CD4-positive, alpha-beta T cell (primary cell): ENCODE measurements around the gene C2CD4D. TPM values are rescaled to one million over a fixed set of nuclear protein-coding genes. Genes with fewer than 3 reads are reported as not detected.

Source experiments
- ATAC-seq: fragments of 200-7000 bp; cut with Tn5 transposase; one replicate; pipeline ENCODE4 v1.10.0; 2022; ENCODE audit warnings: mild to moderate bottlenecking; ENCODE audit not compliant: poor library complexity
- CTCF ChIA-PET: fragments of 350-600 bp; sonication (Branson Sonifier 250); formaldehyde crosslinking; loops from one replicate; lab custom pipeline; 2021; ENCODE audit warnings: antibody characterized with exemption, inconsistent platforms; lab: Charles Lee
- POLR2A ChIA-PET: fragments of 350-600 bp; sonication (Branson Sonifier 250); formaldehyde crosslinking; loops from one replicate; lab custom pipeline; 2021; ENCODE audit warnings: antibody characterized with exemption, inconsistent platforms; lab: Charles Lee
- DNase-seq, 14 experiments: peaks; one replicate each; pipeline ENCODE4 v3.0.0-alpha.2; 2013 to 2020; ENCODE audit warnings: mixed read lengths in 2 of 14
- H3K27ac ChIP-seq, 2 donors: one replicate each; pipeline versions ENCODE4 v1.5.1 to v1.7.0; 2013; ENCODE audit warnings: low read length in 2 of 2, low read depth in 1 of 2, mild to moderate bottlenecking in 1 of 2
- H3K27me3 ChIP-seq, 2 experiments: 1 replicate in 1 of 2; 2 replicates in 1 of 2; pipeline versions ENCODE4 v1.6.1 to v1.7.0; 2013; ENCODE audit warnings: low read length in 2 of 2, control low read depth in 1 of 2, mild to moderate bottlenecking in 1 of 2, moderate library complexity in 1 of 2; ENCODE audit not compliant: insufficient read depth in 2 of 2, control insufficient read depth in 1 of 2
- H3K36me3 ChIP-seq: one replicate; pipeline ENCODE4 v1.6.1; 2013; ENCODE audit warnings: low read length, control low read depth; ENCODE audit not compliant: insufficient read depth
- H3K4me1 ChIP-seq: one replicate; pipeline ENCODE4 v1.6.1; 2013; ENCODE audit warnings: low read length, control low read depth; ENCODE audit not compliant: insufficient read depth
- H3K4me3 ChIP-seq: one replicate; pipeline ENCODE4 v1.5.1; 2013; ENCODE audit warnings: mild to moderate bottlenecking, low read length, moderate library complexity
- H3K9me3 ChIP-seq, 2 experiments: 1 replicate in 1 of 2; 2 replicates in 1 of 2; pipeline versions ENCODE4 v1.6.1 to v1.7.0; 2013; ENCODE audit warnings: low read length in 2 of 2, mild to moderate bottlenecking in 2 of 2, control low read depth in 1 of 2, moderate library complexity in 1 of 2; ENCODE audit not compliant: control insufficient read depth in 1 of 2, insufficient read depth in 1 of 2
- H3K27ac Mint-ChIP-seq: one replicate; pipeline ENCODE4 v1.8.0; 2020; ENCODE audit warnings: mixed read lengths
- H3K27me3 Mint-ChIP-seq: one replicate; pipeline ENCODE4 v1.8.0; 2021; ENCODE audit warnings: mixed read lengths
- H3K36me3 Mint-ChIP-seq: one replicate; pipeline ENCODE4 v1.8.0; 2021; ENCODE audit warnings: low read depth, mixed read lengths
- H3K4me1 Mint-ChIP-seq: one replicate; pipeline ENCODE4 v1.8.0; 2021; ENCODE audit warnings: low read depth, mixed read lengths
- H3K4me3 Mint-ChIP-seq: one replicate; pipeline ENCODE4 v1.8.0; 2020; ENCODE audit warnings: mild to moderate bottlenecking, mixed read lengths
- H3K9me3 Mint-ChIP-seq: one replicate; pipeline ENCODE4 v1.8.0; 2020; ENCODE audit warnings: mixed read lengths
- intact Hi-C, 2 experiments: fragments of 100-400 bp; cut with DNase I in 1 of 2; cut with micrococcal nuclease in 1 of 2; formaldehyde crosslinking; loops; one replicate each; pipeline versions ENCODE4 v1.15.1 to v1.9.0; 2023 to 2025; cut with DNase I, micrococcal nuclease
- total RNA-seq, 174 experiments: library from RNA in 2 of 174; stranded (reverse) in 2 of 174; gene quantifications; one replicate each; pipeline ENCODE4 v1.2.3 and lab custom pipeline; 2021 to 2026
- TF ChIP-seq, protein P1 (sequence below): fragments of 200-600 bp; IDR thresholded peaks from one replicate; pipeline ENCODE4 v1.8.0; 2022; ENCODE audit warnings: antibody characterized with exemption, mild to moderate bottlenecking

The C2CD4D gene
- total RNA-seq, 2 experiments from 2014 or later = 0.75 to 0.88 TPM

DNA sequence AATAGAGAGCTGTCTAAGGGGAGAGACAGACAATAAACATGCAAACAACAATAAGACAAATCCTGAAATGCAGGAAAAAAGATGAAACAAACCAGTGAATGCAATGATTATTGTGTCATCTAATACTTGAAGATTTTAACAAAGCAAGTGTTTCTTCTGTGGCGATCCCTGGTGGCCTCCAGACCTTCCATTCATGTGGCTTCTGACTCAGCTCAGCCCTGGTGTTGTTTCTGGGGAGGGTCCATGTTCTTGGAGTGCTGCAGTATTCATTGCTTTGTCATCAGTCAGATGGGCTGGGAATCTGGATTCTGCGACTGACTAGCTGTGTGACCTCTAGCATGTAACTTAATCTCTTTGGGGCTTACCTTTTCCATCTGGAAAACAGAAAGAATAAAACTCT, 1.5 kb upstream of the C2CD4D start:
- Histone ChIP-seq H3K27ac (peak overlapping the region in 1 of 2 donors; percentile 54), H3K36me3 (peaks cover 6% of the 10 kb centered on the region), H3K4me1 (peaks cover 46% of the 10 kb centered on the region), H3K27me3 (no peaks in the 10 kb centered on the region), H3K4me3 (no peak overlapping the region), H3K9me3 (peaks cover 0 to 5% of the 10 kb centered on the region in 2 experiments)
- intact Hi-C loops = no loop called here
- Mint-ChIP-seq H3K4me3 (peak overlapping the region; percentile 85), H3K27me3 (no peaks in the 10 kb centered on the region), H3K27ac (peak overlapping the region; percentile 86), H3K9me3 (no peaks in the 10 kb centered on the region), H3K4me1 (peaks cover 54% of the 10 kb centered on the region), H3K36me3 (peaks cover 2% of the 10 kb centered on the region)
- no peak for ATAC-seq
- POLR2A ChIA-PET = interaction anchor here (1.8 to 2.3 kb wide), 3 partner anchors 57 to 68 kb away, joined by 5 to 12 read pairs (median 8); partner anchors contain the start of gene THEM4
- CTCF ChIA-PET = interaction anchor here (1.8 kb wide), 1 partner anchor 126 kb away, joined by 4 read pairs; no protein-coding TSS in a partner anchor
- TF ChIP-seq, protein P1, sequence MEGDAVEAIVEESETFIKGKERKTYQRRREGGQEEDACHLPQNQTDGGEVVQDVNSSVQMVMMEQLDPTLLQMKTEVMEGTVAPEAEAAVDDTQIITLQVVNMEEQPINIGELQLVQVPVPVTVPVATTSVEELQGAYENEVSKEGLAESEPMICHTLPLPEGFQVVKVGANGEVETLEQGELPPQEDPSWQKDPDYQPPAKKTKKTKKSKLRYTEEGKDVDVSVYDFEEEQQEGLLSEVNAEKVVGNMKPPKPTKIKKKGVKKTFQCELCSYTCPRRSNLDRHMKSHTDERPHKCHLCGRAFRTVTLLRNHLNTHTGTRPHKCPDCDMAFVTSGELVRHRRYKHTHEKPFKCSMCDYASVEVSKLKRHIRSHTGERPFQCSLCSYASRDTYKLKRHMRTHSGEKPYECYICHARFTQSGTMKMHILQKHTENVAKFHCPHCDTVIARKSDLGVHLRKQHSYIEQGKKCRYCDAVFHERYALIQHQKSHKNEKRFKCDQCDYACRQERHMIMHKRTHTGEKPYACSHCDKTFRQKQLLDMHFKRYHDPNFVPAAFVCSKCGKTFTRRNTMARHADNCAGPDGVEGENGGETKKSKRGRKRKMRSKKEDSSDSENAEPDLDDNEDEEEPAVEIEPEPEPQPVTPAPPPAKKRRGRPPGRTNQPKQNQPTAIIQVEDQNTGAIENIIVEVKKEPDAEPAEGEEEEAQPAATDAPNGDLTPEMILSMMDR = no peak
- DNase-seq = no peak

DNA sequence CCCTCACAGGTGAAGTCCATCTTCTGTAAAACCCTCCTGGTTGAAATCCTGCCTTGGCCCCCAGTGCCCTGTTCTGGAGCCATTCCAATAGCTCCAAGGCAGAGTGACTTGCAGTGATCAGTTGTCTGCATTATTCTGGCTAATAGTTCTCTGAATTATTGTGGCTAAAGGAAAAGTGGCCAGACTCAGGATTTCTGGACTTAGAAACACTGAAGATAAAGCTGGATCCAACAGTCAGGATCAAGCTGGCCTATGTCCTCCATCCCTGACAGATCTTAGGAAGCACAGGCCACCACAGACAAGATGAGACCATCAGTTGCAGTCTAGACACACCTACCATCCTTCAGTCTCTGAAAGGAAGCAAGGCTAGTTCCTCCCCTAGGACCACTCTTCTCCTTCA, 801 bp upstream of the C2CD4D start:
- TF ChIP-seq, protein P1 = no peak
- Mint-ChIP-seq H3K4me3 (peak overlapping the region; percentile 85), H3K9me3 (no peaks in the 10 kb centered on the region), H3K27ac (peak overlapping the region; percentile 86), H3K4me1 (peaks cover 57% of the 10 kb centered on the region), H3K36me3 (no peaks in the 10 kb centered on the region), H3K27me3 (no peaks in the 10 kb centered on the region)
- H3K36me3 ChIP-seq = peaks cover 6% of the 10 kb centered on the region
- POLR2A ChIA-PET = interaction anchor here (0.6 to 4.8 kb wide), 8 partner anchors 11 to 271 kb away, joined by 3 to 23 read pairs (median 6); partner anchors contain the start of genes MRPL9, TDRKH and THEM4
- intact Hi-C loops = no loop called here
- H3K27me3 ChIP-seq = no peaks in the 10 kb centered on the region
- CTCF ChIA-PET = interaction anchor here (1.3 to 2.1 kb wide), 4 partner anchors 10 to 152 kb away, joined by 3 to 8 read pairs (median 4); partner anchors contain the start of gene TDRKH
- H3K4me3 ChIP-seq = peak overlapping the region; percentile 70
- ATAC-seq (no peak), DNase-seq (no peak)
- H3K9me3 ChIP-seq = peaks cover 0 to 5% of the 10 kb centered on the region in 2 experiments
- peaks cover 48% of the 10 kb centered on the region for H3K4me1 ChIP-seq
- H3K27ac ChIP-seq = peak overlapping the region; percentile 54 to 90

DNA sequence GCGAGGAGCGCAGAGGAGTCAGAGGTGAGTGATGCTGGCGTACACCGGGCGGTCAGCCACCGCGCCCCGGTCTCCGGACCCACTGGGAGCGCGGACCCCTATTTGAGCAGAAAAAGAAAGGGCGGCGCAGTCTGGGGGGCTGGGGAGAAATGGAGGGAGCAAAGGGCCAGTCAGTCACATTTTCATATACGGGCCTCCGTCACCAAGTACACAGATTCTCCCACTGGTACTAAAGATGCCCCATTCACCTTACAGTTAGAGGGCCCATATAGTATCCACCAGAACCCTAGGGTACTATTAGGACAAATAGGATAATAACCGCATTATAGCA, 573 bp downstream of the C2CD4D start:
- peak overlapping the region; percentile 70 for H3K4me3 ChIP-seq
- H3K4me1 Mint-ChIP-seq = peaks cover 68% of the 10 kb centered on the region
- CTCF ChIA-PET = interaction anchor here (1.3 to 2.1 kb wide), 3 partner anchors 9 to 153 kb away, joined by 3 to 8 read pairs (median 5); partner anchors contain the start of gene TDRKH
- H3K27ac ChIP-seq = peak overlapping the region; percentile 51 to 90
- POLR2A ChIA-PET = interaction anchor here (1.3 to 4.8 kb wide), 5 partner anchors 9 to 70 kb away, joined by 4 to 23 read pairs (median 8); partner anchors contain the start of genes TDRKH and THEM4
- peak overlapping the region; percentile 86 for H3K27ac Mint-ChIP-seq
- intact Hi-C loops = loop anchor here (2.0 to 5.0 kb wide), 2 partner anchors 244 to 382 kb away; partner anchors contain the start of gene POGZ (in 1 of the 2)
- H3K9me3 Mint-ChIP-seq = no peaks in the 10 kb centered on the region
- DNase-seq (no peak), ATAC-seq (no peak)
- no peaks in the 10 kb centered on the region for H3K27me3 ChIP-seq
- peaks cover 62% of the 10 kb centered on the region for H3K4me1 ChIP-seq
- no peaks in the 10 kb centered on the region for H3K36me3 Mint-ChIP-seq
- peaks cover 3% of the 10 kb centered on the region for H3K36me3 ChIP-seq
- no peaks in the 10 kb centered on the region for H3K27me3 Mint-ChIP-seq
- peaks cover 0 to 5% of the 10 kb centered on the region in 2 experiments for H3K9me3 ChIP-seq
- peak overlapping the region; percentile 85 for H3K4me3 Mint-ChIP-seq
- TF ChIP-seq, protein P1 = no peak
